Neural crest cell (in vitro differentiated cells): Measurements from ENCODE around the gene KCTD15. TPM values are rescaled to one million over a fixed set of nuclear protein-coding genes. Genes with fewer than 3 reads are reported as not detected.

ENCODE experiments used
- DNase-seq: peaks from one replicate; pipeline ENCODE4 v3.0.0; 2021; ENCODE audit warnings: low read depth, mixed read lengths, low spot score
- H3K27ac Mint-ChIP-seq: one replicate; pipeline ENCODE4 v1.8.0; 2021; ENCODE audit warnings: mild to moderate bottlenecking, mixed read lengths; ENCODE audit not compliant: unreplicated experiment
- H3K27me3 Mint-ChIP-seq: 2 replicates; pipeline ENCODE4 v1.8.0; 2021; ENCODE audit warnings: low read depth, mild to moderate bottlenecking, mixed read lengths
- H3K36me3 Mint-ChIP-seq: 2 replicates; pipeline ENCODE4 v1.8.0; 2021; ENCODE audit warnings: low read depth, mild to moderate bottlenecking, mixed read lengths
- H3K4me1 Mint-ChIP-seq: 2 replicates; pipeline ENCODE4 v1.8.0; 2021; ENCODE audit warnings: mixed read lengths
- H3K4me3 Mint-ChIP-seq: one replicate; pipeline ENCODE4 v1.8.0; 2021; ENCODE audit warnings: mild to moderate bottlenecking, mixed read lengths
- H3K9me3 Mint-ChIP-seq: 2 replicates; pipeline ENCODE4 v1.8.0; 2021; ENCODE audit warnings: mixed read lengths
- CTCF ChIP-seq: fragments of 200-600 bp; sonication (generic); conservative IDR thresholded peaks from 2 replicates; pipeline ENCODE4 v1.5.0; 2021; ENCODE audit warnings: antibody characterized with exemption, mild to moderate bottlenecking
- total RNA-seq: library from RNA; stranded (reverse); gene quantifications from 2 replicates; pipeline ENCODE4 v1.2.1, GENCODE V29; 2021

The KCTD15 gene
- total RNA-seq, 1 donor from 2014 or later: 58.3 TPM

DNA sequence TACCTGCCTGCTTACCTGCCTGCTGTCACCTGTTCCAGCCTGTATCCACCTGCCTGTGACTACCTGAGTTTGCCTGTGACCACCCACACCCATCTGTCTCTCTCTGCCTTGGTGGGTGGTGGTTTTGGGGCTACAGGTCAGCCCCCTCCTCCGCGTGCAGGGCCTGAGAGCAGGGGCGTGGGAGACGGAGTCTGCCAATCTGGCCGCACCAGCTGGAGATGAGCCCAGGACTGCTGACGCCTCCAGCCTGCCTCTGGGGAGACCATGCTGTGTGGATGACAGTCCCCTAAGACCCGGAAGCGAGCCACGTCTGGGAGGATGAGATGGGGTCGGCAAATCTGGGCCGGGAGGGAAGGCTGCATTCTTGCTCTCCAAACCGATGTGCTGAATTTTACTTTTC lies 15.9 kb upstream of the KCTD15 start:
- no peaks in the 10 kb centered on the region for H3K36me3 Mint-ChIP-seq
- H3K27ac Mint-ChIP-seq: no peak overlapping the region

GRCh38 chr19:33781415-33781935 lies 15.2 kb upstream of the KCTD15 start:
- Mint-ChIP-seq H3K4me3 (no peak overlapping the region), H3K4me1 (peaks cover 14% of the 10 kb centered on the region), H3K9me3 (no peaks in the 10 kb centered on the region), H3K27ac (no peak overlapping the region), H3K36me3 (no peaks in the 10 kb centered on the region), H3K27me3 (peaks cover 47% of the 10 kb centered on the region)
- DNase-seq: no peak
- TF ChIP-seq CTCF: no peak

More for the DNA sequence above, 15.9 kb upstream of the KCTD15 start:
- DNase-seq: no peak
- no peak for TF ChIP-seq CTCF
- Mint-ChIP-seq H3K4me3 (no peak overlapping the region), H3K4me1 (peaks cover 14% of the 10 kb centered on the region), H3K27me3 (peaks cover 46% of the 10 kb centered on the region), H3K9me3 (no peaks in the 10 kb centered on the region)

- TF ChIP-seq CTCF: no peak
- no peaks in the 10 kb centered on the region for H3K9me3 Mint-ChIP-seq
- H3K36me3 Mint-ChIP-seq: no peaks in the 10 kb centered on the region
- H3K4me3 Mint-ChIP-seq: no peak overlapping the region
- H3K4me1 Mint-ChIP-seq: peaks cover 14% of the 10 kb centered on the region
- no peak for DNase-seq
- peaks cover 47% of the 10 kb centered on the region for H3K27me3 Mint-ChIP-seq
- no peak overlapping the region for H3K27ac Mint-ChIP-seq
Measured at GRCh38 chr19:33781996-33782395, 14.7 kb upstream of the KCTD15 start.

- no peak for TF ChIP-seq CTCF
- H3K4me1 Mint-ChIP-seq: peaks cover 12% of the 10 kb centered on the region
- H3K27me3 Mint-ChIP-seq: peaks cover 37% of the 10 kb centered on the region
- no peaks in the 10 kb centered on the region for H3K9me3 Mint-ChIP-seq
- H3K27ac Mint-ChIP-seq: no peak overlapping the region
- no peak for DNase-seq
- no peak overlapping the region for H3K4me3 Mint-ChIP-seq
- no peaks in the 10 kb centered on the region for H3K36me3 Mint-ChIP-seq
Measured at GRCh38 chr19:33784432-33784831, 12.2 kb upstream of the KCTD15 start.

- Mint-ChIP-seq H3K9me3 (no peaks in the 10 kb centered on the region), H3K4me1 (peaks cover 12% of the 10 kb centered on the region), H3K4me3 (no peak overlapping the region), H3K36me3 (no peaks in the 10 kb centered on the region), H3K27me3 (peaks cover 23% of the 10 kb centered on the region), H3K27ac (no peak overlapping the region)
- TF ChIP-seq CTCF: no peak
- DNase-seq: no peak
Measured at GRCh38 chr19:33785795-33786194, 10.9 kb upstream of the KCTD15 start.
